Stimulated activated CD4-positive, alpha-beta T cell treated with anti-CD3 and anti-CD28 coated beads, Interleukin-15, amount 100 ng/mL, for 24 hours (primary cell): Measurements from ENCODE around the gene MFSD8.
"Not testable (repeated sequence)": the region's sequence is repeated elsewhere in the genome, so short reads cannot be mapped to it uniquely, and the experiment has no call there.

Source experiments
- DNase-seq: peaks from one replicate; pipeline ENCODE4 v3.0.0-alpha.2; 2020

Gene MFSD8

GRCh38 chr4:127930175-127930574 lies 34.8 kb downstream of the MFSD8 start:
- DNase-seq = no peak

DNA sequence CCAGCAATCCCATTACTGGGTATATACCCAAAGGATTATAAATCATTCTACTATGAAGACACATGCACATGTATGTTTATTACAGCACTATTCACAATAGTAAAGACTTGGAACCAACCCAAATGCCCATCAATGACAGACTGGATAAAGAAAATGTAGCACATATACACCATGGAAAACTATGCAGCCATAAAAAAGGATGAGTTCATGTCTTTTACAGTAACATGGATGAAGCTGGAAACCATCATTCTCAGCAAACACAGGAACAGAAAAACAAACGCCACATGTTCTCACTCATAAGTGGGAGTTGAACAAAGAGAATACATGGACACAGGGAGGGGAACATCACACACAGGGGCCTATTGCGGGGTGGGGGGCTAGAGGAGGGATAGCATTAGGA lies 39.3 kb downstream of the MFSD8 start:
- not testable (repeated sequence) for DNase-seq

- DNase-seq = no peak
These were observed 42.7 kb downstream of the MFSD8 start for GRCh38 chr4:127922226-127922625.

DNA sequence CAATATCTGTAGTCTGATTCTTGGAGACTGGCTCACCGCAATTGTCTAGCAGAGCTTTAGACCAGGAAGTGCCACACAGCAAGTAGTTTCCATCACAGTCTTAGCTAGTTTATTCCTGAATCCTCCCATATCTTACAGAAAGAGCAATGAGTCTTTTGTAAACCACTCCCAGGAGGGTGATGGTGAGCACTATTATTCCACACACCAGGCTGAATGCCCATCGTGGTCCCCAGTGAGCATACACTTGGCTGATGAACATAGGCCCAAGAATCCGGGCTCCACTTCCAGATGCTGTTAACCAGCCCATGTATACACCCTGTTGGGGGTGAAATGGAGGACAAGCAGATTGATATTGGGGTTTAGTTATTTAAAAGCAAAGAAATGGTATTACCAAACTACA lies 44.5 kb downstream of the MFSD8 start:
- no peak for DNase-seq

DNA sequence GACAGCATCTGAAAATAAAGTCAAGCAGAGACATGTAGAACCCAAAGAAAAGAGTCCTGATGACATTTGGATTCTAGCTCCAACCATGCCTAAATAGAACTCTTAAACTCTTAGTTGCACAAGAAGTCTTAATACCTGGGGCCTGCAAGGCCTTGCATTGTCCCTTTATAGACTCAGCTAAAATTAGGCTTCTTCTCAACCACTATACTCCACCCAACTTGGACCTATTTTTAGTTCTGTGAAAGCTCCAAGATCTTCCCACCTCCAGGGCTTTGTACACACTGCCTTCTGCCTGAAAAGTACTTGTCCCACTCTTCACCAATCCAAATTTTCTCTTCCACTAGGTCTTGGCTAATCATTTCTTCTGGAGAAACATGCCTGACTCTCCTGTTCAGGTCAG lies 47.8 kb downstream of the MFSD8 start:
- DNase-seq = no peak

- no peak for DNase-seq
These were observed 48.5 kb downstream of the MFSD8 start for GRCh38 chr4:127916512-127916911.

- no peak for DNase-seq
These were observed 59.9 kb downstream of the MFSD8 start for GRCh38 chr4:127905029-127905428.

GRCh38 chr4:127899682-127900081 lies 65.3 kb downstream of the MFSD8 start:
- not testable (repeated sequence) for DNase-seq

GRCh38 chr4:127896528-127896927 lies 68.4 kb downstream of the MFSD8 start:
- DNase-seq = no peak

- DNase-seq = no peak
These were observed 68.9 kb downstream of the MFSD8 start for GRCh38 chr4:127896069-127896468.

DNA sequence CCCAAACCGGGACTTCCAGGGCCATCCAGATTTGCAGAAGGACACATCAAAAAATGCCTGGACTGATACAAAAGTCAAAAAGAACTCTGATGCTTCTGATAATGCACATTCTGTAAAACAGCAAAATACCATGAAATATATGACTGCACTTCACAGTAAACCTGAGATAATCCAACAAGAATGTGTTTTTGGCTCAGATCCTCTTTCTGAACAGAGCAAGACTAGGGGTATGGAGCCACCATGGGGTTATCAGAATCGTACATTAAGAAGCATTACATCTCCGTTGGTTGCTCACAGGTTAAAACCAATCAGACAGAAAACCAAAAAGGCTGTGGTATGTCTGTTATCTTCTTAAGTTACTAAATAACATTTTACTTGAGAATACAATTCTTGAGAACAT lies 75.1 kb downstream of the MFSD8 start:
- DNase-seq = no peak

DNA sequence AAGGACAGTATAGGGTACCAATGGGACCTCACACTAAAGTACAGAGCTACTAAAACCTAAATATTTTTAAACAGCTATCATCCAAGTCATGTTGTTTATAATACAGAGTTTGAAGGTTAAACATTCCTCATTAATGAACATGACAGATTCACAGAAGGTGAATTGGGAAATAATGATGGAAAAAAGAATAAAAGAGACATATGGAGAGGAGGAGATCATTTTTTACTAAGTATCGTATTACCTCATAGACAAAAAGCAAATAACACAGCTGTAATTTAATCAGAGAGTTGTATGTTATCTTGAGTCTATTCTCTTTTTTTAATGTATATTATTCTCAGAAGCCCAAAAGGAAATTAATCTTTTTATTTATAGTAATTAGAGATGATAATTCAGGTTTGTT lies 76.4 kb downstream of the MFSD8 start:
- no peak for DNase-seq

- DNase-seq = no peak
These were observed 83.5 kb downstream of the MFSD8 start for GRCh38 chr4:127881563-127881864.

- DNase-seq = peak; percentile 96
These were observed 84.0 kb downstream of the MFSD8 start, which contains the start of gene PLK4 for GRCh38 chr4:127880763-127881562. Gene PLK4 (plus strand): TSS chr4:127880893. CDS start chr4:127881135, 242 bp downstream.

GRCh38 chr4:127875791-127876190 lies 89.2 kb downstream of the MFSD8 start:
- no peak for DNase-seq

DNA sequence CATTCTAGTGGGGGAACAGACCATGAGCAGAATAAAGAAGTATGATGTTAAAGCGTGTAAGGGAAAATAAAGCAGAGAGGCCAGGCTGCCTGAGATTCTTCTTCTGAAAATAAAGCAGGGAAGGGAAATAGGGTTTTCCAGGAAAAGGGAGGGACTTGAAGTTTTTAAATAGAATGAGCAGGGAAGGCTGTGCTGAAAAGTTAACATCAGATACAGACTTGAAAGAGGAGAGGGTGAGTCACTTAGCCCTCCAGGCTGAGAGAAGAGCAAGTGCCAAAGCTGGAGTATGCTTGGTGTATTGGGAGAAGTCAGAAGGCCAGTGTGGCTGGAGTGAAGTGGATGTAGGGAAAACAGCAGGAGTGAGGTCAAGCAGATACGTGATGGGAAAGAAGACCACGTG lies 94.3 kb downstream of the MFSD8 start:
- no peak for DNase-seq

GRCh38 chr4:127870281-127870680 lies 94.7 kb downstream of the MFSD8 start:
- DNase-seq = no peak

DNA sequence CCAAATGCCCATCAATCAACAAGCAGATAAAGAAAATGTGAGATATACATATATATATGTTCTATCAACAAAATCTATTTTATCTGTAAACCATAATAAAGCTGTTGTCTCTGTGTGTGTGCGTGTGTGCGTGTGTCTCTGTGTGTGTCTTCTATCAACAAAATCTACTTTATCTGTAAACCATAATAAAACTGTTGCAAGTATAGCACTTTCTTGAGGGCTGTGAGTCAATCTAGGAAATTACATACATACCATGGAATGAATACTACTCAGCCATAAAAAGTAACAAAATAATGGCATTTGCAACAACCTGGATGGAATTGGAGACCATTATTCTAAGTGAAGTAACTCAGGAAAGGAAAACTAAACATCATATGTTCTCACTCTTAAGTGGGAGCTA lies 96.8 kb downstream of the MFSD8 start:
- DNase-seq = no peak
